ENCODE measurements around the gene MFN2.

DNA sequence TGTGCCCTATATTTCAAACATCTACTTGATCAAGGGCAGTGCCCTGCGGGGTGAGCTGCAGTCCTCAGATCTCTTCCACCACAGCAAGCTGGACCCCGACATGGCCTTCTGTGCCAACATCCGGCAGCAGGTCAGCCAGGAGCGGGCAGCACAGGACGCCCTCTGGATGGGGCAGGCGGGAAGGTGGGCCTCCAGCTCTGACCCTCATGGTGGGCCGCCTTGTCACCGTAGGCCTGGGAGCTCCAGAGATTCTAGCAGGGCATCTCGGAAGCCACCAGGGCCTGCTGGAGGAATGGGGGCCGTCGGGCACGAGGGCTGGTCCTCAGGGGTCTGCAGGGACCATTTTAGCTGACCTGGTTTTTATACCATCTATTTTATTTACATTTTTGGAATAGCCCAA is 15.6 kb upstream of the MFN2 start:
- TF ChIP-seq EZH2phosphoT487 (IDR thresholded peaks at IDR 0.05; ENCODE audit: insufficient read depth, low read depth) (no peak), EZH2 (IDR thresholded peaks at IDR 0.05; ENCODE audit: insufficient read depth, poor library complexity, severe bottlenecking) (no peak)

Data from GM23248 (cell line).